Fibroblast of skin of right quadriceps (primary cell): Measurements from ENCODE around the gene RHEB.

Experiments
- DNase-seq: peaks from one replicate; pipeline ENCODE4 v3.0.0-alpha.2; 2013

The RHEB gene

DNA sequence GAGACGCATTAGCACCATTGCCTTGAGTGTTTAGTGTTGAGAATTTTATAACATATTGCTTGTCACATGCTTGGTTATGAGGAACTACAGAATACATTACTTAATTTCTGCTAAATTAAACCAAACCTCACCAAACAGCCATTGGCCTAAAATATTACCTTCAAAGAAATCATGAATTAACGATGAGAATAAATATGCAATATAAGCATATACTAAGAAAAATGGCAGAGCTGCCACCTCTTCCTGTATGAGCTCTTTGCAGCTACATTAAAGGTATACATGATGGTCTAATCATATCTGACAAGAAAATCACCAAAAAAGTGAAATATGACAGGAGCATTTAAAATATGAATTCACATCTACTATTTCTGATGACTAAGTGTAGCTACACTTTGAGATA lies 5.2 kb upstream of the RHEB start:
- no peak for DNase-seq

- no peak for DNase-seq
Observed at GRCh38 chr7:151524331-151524730, 4.6 kb upstream of the RHEB start.

DNA sequence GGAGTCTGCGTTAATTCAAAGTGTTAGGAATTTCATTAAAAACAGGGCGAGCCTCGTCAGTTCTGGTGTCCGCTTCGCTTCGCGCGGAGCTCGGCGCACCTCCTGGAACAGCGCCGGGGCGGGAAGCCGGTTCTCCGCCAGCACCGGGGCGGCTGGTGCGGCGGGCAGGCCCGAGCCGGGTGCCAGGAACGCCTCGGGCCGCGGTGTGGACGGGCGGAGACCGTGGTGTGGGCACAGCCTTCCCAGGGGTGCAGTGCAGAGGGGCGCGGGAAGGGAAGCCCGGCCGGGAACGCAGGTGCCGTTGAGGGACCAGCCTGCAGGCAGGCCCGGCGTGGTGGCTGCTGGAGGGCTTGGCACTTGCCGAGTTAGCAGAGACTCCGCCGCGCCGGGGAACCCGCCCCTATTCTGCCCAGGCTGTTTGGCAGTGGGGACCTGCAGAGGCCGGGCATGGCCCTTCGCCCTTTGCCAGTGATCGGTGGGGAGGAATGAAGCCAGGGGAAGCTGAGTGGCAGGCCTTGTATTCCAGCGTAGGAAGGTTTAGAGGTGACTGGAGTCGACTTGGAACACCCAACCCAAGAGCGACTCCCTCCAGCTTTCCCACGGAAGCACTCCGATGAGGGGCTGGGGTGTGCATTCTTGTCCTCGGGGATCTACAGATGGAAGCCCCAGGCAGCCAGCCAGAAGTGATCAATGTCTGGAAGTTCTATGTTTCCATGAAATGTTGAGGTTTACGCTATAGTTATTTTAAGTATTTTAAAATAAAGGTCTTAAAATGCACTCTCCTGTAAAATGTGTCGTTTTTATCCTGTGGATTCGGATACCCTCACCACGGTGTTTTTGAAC lies 945 bp upstream of the RHEB start:
- DNase-seq = peak; percentile 15

DNA sequence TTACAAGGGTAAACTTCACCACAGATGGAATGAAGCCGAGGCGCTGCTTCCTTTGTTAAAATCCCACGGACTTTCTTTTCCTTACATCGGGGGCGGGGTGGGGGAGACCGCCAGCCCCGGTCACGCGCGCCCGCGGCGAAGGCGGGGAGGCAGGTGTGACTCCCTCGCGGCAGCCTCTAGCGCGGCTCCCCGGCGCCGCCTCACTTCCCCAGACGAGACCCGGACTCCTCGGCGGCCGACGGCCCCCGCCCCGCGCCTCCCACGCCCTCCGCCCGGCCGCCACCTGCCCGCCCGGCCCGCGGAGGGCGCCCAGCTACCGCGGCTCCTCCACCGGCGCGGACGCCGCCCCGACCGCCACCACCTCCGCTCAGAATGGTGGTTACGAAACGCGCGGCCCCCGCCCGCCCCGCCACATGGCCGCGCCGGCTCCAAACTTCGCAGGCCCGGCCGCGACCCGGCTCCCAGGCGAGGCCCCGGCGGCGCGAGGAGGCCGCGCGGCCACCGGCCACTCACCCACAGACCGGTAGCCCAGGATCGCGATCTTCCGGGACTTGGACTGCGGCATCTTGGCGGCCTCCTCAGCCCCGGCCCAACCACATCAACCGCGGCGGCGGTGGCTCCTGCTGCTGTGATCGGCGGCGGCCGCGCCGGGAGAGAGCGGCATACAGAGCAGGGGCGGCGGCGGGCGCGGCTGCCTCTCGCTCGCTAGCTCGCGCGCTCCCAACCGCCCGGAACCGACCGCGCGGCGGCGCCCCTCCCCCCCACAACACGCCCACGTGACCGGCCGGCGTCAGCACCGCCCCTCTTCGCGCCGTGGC lies 539 bp downstream of the RHEB start:
- DNase-seq = peak; percentile 30

- DNase-seq = peak; percentile 41
Observed at GRCh38 chr7:151518105-151518946, 1.4 kb downstream of the RHEB start.

- DNase-seq = no peak
Observed at GRCh38 chr7:151517601-151518104, 2.0 kb downstream of the RHEB start.

DNA sequence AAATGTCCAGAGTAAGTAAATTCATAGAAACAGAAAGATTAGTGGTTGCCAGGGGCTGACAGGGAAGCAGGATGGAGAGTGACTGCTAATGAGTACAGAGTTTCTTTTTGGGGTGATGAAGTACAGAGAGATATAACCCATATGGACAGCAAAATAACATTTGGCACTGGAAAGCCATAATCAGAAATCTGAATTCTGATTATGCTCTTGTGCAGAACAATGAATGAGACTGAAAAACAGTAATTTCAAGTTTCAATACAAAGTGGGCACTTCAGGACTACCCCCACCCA lies 4.5 kb downstream of the RHEB start:
- DNase-seq = no peak

DNA sequence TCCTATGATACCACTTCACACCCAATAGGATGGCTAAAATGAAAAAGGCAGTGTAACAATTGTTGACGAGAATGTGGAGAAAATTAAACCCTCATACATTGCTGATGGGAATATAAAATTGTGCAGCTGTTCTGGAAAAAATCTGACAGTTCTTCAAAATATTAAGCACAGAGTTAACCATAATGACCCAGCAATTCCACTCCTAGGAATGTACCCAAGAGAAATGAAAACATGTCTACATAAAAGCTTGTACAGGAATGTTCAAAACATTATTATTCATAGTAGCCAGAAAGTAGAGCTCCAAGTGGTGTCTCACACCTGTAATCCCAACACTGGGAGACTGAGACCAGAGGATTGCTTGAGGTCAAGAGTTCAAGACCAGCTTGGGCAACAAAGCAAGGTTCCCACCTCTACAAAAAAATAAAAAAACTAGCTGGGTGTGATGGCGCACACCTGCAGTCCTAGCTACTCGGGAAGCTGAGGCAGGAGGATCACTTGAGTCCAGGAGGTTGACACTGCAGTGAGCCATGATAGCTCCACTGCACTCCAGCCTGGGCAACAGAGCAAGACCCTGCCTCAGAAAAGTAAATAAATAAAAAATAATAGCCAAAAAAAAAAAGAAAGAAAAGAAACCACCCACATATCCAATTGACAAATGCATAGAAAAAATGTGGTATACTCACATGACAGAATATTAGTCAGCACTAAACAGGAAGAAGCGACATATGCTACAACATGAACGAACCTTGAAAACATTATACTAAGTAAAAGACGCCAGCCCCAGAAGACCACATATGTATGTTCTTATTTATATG lies 5.0 kb downstream of the RHEB start:
- DNase-seq = no peak

- DNase-seq = no peak
Observed at GRCh38 chr7:151513133-151513532, 6.6 kb downstream of the RHEB start.

GRCh38 chr7:151512353-151512752 lies 7.3 kb downstream of the RHEB start:
- no peak for DNase-seq

DNA sequence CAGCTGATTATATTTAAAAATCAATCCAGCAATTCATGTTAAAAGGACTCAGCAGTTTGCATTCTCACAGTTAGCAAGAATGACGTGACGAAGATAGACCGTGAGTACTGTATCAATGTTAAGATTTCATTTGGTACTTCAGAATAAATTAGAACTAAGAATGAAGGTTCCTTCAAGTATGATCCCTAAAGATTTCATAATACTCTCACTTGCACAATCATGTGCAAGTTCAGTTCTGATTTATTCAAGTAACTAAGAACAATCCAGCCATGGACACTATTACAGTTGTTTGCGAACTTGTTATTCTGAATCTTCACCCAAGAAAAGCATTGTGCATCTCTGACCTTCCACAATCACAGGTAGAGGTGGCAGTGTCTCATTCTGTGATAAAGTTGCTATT lies 7.7 kb downstream of the RHEB start:
- DNase-seq = no peak

- no peak for DNase-seq
Observed at GRCh38 chr7:151511270-151511669, 8.4 kb downstream of the RHEB start.

- DNase-seq = no peak
Observed at GRCh38 chr7:151509670-151510333, 9.9 kb downstream of the RHEB start.

- DNase-seq = no peak
Observed at GRCh38 chr7:151508991-151509390, 10.7 kb downstream of the RHEB start.

DNA sequence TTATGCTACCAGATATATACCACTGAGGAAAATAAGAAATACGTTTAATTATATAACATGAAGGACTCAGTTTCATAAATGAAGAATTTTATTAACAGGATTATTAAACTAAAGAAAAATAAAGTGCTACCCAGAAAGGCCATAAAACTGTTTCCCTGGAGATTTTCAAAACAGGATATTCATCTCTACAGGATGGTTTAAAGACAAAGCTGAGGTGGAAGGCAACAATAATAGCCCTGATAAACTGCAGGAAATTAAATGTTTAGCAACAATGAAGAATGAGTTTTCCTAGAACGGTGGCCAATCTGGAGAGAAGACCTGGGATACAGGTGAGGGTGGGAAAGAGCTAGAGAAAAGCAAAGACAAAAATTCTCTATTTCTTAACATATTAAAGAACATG lies 11.9 kb downstream of the RHEB start:
- DNase-seq = no peak

DNA sequence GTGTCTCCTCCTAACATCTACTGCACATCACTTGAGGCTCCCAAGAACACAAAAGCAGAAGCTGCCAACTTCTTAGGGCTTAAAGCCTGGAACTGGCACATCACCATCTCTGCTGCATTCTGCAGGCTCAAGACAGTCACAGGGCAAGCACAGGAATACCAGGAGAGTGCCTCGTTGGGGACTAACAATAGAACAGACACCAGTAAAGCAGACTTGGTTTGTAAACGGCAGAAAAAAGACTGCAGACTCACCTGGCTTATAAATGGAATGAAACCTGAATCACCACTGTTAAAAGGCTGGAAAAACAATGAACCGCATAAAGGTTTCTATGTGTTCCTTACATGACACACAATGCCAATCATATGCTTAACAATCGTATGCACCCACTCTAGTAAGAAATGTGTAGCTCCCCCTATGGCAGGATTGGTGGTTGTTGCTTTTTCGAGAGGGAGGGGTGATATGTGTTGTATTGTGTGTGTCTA lies 12.8 kb downstream of the RHEB start:
- DNase-seq = no peak

DNA sequence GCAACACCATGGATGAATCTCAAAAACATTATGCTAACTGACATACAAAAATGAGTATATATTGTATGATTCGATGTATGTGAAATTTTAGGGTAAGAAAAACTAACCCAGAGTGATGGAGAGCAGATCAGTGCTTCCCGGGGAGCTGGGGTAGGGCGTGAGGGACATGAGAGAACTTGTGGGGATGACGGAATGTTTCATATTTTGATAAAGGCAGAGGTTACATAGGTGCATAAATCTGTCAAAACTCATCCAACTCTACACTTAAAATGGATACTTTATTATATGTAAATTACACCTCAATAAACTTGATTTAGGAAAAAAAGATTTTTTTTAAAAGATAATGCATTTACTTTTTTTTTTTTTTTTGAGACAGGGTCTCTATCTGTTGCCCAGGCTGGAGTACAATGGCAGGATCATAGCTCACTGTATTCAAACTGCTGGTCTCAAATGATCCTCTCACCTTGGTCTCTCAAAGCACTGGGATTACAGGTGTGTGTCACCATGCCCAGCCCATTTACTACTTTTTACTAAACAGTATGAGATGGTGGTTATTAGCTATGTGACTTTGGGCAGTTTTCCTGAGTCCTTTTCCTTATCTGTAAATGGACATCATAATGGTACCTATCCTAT lies 13.7 kb downstream of the RHEB start:
- DNase-seq = no peak

- no peak for DNase-seq
Observed at GRCh38 chr7:151505433-151505832, 14.3 kb downstream of the RHEB start.

- no peak for DNase-seq
Observed at GRCh38 chr7:151504715-151505326, 14.9 kb downstream of the RHEB start.

GRCh38 chr7:151503902-151504714 lies 15.6 kb downstream of the RHEB start:
- peak; percentile 83 for DNase-seq
